Sigmoid colon (tissue), 4 donors: ENCODE data around the gene SAP30BP.

ENCODE experiments used
- EP300 ChIP-seq, 4 donors: sonication (generic); formaldehyde crosslinking; IDR thresholded peaks; one replicate each; pipeline ENCODE4 v1.6.1; 2017; ENCODE audit warnings: antibody characterized with exemption in 4 of 4
- POLR2A ChIP-seq, 2 donors: fragments of 450-650 bp; IDR thresholded peaks; one replicate each; pipeline ENCODE4 v1.6.1; 2016; ENCODE audit warnings: antibody characterized with exemption in 2 of 2, mild to moderate bottlenecking in 2 of 2, moderate library complexity in 2 of 2
- POLR2AphosphoS5 ChIP-seq, 4 donors: sonication (generic); formaldehyde crosslinking; IDR thresholded peaks; one replicate each; pipeline ENCODE4 v1.6.1; 2017; ENCODE audit warnings: antibody characterized with exemption in 4 of 4
- TF ChIP-seq, protein P1 (sequence below), 4 experiments: fragments of 450-650 bp in 3 of 4; fragments of 200-600 bp in 1 of 4; IDR thresholded peaks; one replicate each; pipeline ENCODE4 v1.5.1; 2016 to 2019; ENCODE audit warnings: antibody characterized with exemption in 4 of 4, mild to moderate bottlenecking in 3 of 4, moderate library complexity in 2 of 4

DNA sequence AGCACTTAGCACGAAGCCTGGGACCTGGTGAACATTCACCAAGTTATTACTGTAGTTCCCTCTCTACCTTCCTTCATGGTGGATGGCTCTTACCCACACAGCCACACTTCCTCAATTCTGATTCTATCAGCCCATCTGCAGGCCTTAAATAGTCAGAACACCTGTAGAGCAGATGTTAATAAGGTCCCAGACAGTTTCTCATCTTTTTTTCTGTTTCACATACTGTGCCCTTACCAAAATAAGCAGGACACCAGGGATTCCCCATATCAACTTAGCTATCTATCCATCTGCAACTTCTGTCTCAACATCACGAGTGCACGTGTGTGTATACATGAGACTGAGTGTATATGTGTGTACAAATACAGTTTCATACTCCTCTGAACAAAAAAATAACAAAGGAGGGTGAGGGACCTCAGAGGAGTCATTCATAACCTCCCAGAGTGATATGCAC lies 3.0 kb upstream of the SAP30BP start:
- TF ChIP-seq EP300 (IDR thresholded peaks at IDR 0.05) = no peak
- TF ChIP-seq, protein P1, sequence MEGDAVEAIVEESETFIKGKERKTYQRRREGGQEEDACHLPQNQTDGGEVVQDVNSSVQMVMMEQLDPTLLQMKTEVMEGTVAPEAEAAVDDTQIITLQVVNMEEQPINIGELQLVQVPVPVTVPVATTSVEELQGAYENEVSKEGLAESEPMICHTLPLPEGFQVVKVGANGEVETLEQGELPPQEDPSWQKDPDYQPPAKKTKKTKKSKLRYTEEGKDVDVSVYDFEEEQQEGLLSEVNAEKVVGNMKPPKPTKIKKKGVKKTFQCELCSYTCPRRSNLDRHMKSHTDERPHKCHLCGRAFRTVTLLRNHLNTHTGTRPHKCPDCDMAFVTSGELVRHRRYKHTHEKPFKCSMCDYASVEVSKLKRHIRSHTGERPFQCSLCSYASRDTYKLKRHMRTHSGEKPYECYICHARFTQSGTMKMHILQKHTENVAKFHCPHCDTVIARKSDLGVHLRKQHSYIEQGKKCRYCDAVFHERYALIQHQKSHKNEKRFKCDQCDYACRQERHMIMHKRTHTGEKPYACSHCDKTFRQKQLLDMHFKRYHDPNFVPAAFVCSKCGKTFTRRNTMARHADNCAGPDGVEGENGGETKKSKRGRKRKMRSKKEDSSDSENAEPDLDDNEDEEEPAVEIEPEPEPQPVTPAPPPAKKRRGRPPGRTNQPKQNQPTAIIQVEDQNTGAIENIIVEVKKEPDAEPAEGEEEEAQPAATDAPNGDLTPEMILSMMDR (IDR thresholded peaks at IDR 0.05) = no peak
- no peak for TF ChIP-seq POLR2A (IDR thresholded peaks at IDR 0.05)
- no peak for TF ChIP-seq POLR2AphosphoS5 (IDR thresholded peaks at IDR 0.05)
